GM12801 (cell line): ENCODE data around the gene LRRC75A.

Source experiments
- CTCF ChIP-seq: IDR thresholded peaks from one replicate; pipeline ENCODE4 v1.5.1; 2011; ENCODE audit warnings: control low read depth; ENCODE audit not compliant: insufficient read length; ENCODE audit errors: extremely low read depth

The LRRC75A gene

GRCh38 chr17:16433514-16433913, 58.5 kb downstream of the LRRC75A start:
- TF ChIP-seq CTCF = no peak

- no peak for TF ChIP-seq CTCF
These were observed 60.0 kb downstream of the LRRC75A start for GRCh38 chr17:16432017-16432416.

GRCh38 chr17:16430650-16431049, 61.3 kb downstream of the LRRC75A start:
- TF ChIP-seq CTCF = no peak

GRCh38 chr17:16429083-16429482, 62.9 kb downstream of the LRRC75A start:
- TF ChIP-seq CTCF = no peak

GRCh38 chr17:16428098-16428882, 63.7 kb downstream of the LRRC75A start:
- no peak for TF ChIP-seq CTCF

- no peak for TF ChIP-seq CTCF
These were observed 65.0 kb downstream of the LRRC75A start for GRCh38 chr17:16427020-16427419.

GRCh38 chr17:16425698-16426659, 66.0 kb downstream of the LRRC75A start:
- no peak for TF ChIP-seq CTCF
